GM18519 (cell line): ENCODE results near the gene MIDN.
"Not testable (repeated sequence)": the region's sequence is repeated elsewhere in the genome, so short reads cannot be mapped to it uniquely, and the experiment has no call there.

Experiments used
- ATAC-seq: cut with Tn5 transposase; IDR thresholded peaks from one replicate; pipeline ENCODE4 v1.9.1; 2021; ENCODE audit warnings: mild to moderate bottlenecking, moderate library complexity; ENCODE audit not compliant: unreplicated experiment, low FRiP score

MIDN gene

GRCh38 chr19:1290196-1290702, 41.9 kb downstream of the MIDN start:
- ATAC-seq, result no peak

- no peak for ATAC-seq
Measured at GRCh38 chr19:1290703-1291651, 42.6 kb downstream of the MIDN start.

GRCh38 chr19:1291761-1292418, 43.5 kb downstream of the MIDN start:
- no peak for ATAC-seq

- no peak for ATAC-seq
Measured at GRCh38 chr19:1292419-1293151, 44.2 kb downstream of the MIDN start.

- ATAC-seq, result no peak
Measured at GRCh38 chr19:1293782-1294604, 45.6 kb downstream of the MIDN start.

GRCh38 chr19:1294688-1295087, 46.3 kb downstream of the MIDN start:
- ATAC-seq, result no peak

- ATAC-seq, result no peak
Measured at GRCh38 chr19:1295169-1296012, 47.0 kb downstream of the MIDN start.

- no peak for ATAC-seq
Measured at GRCh38 chr19:1296078-1296477, 47.7 kb downstream of the MIDN start.

GRCh38 chr19:1296575-1297271, 48.3 kb downstream of the MIDN start:
- ATAC-seq, result no peak

- no peak for ATAC-seq
Measured at GRCh38 chr19:1298235-1298634, 49.9 kb downstream of the MIDN start.

- ATAC-seq, result no peak
Measured at GRCh38 chr19:1299801-1300200, 51.4 kb downstream of the MIDN start.

GRCh38 chr19:1300744-1301490, 52.5 kb downstream of the MIDN start:
- no peak for ATAC-seq

- no peak for ATAC-seq
Measured at GRCh38 chr19:1302533-1303239, 54.3 kb downstream of the MIDN start.

GRCh38 chr19:1304197-1304924, 56.0 kb downstream of the MIDN start:
- ATAC-seq, result no peak

GRCh38 chr19:1305354-1305753, 57.0 kb downstream of the MIDN start:
- ATAC-seq, result not testable (repeated sequence)

GRCh38 chr19:1307320-1307719, 58.9 kb downstream of the MIDN start:
- no peak for ATAC-seq
